B cell (primary cell): ENCODE measurements around the gene IMMP2L. TPM values are rescaled to one million over a fixed set of nuclear protein-coding genes. Genes with fewer than 3 reads are reported as not detected.

Experiments used
- ATAC-seq: fragments of 200-7000 bp; cut with Tn5 transposase; one replicate; pipeline ENCODE4 v1.10.0; 2021; ENCODE audit warnings: low read depth, mild to moderate bottlenecking, moderate number of reproducible peaks, moderate library complexity
- CTCF ChIA-PET: fragments of 350-600 bp; sonication (Branson Sonifier 250); formaldehyde crosslinking; loops from one replicate; lab custom pipeline; 2021; ENCODE audit warnings: antibody characterized with exemption, inconsistent platforms; lab: Charles Lee
- POLR2A ChIA-PET: fragments of 350-600 bp; sonication (Branson Sonifier 250); formaldehyde crosslinking; loops from one replicate; lab custom pipeline; 2021; ENCODE audit warnings: antibody characterized with exemption; lab: Charles Lee
- DNase-seq: peaks from one replicate; pipeline ENCODE4 v3.0.0; 2013
- H2AFZ ChIP-seq: 2 replicates; pipeline ENCODE4 v1.6.1; 2012; ENCODE audit warnings: mild to moderate bottlenecking, low read depth, low read length; ENCODE audit not compliant: insufficient read depth, poor library complexity, severe bottlenecking
- H3K27ac ChIP-seq, 2 donors: 1 replicate in 1 of 2; 2 replicates in 1 of 2; pipeline ENCODE4 v1.5.1; 2012 to 2013; ENCODE audit warnings: low read length in 2 of 2, mild to moderate bottlenecking in 2 of 2, moderate library complexity in 1 of 2
- H3K27me3 ChIP-seq, 4 experiments: fragments of 200-600 bp in 1 of 4; sonication (generic) in 1 of 4; replicated peaks in 1 of 4; 1 replicate in 2 of 4; 2 replicates in 2 of 4; pipeline versions ENCODE4 v1.6.1 to v1.7.0; 2013 to 2016; ENCODE audit warnings: low read length in 3 of 4, mild to moderate bottlenecking in 2 of 4, mixed read lengths in 1 of 4, moderate library complexity in 1 of 4; ENCODE audit not compliant: insufficient read depth in 4 of 4, control insufficient read depth in 3 of 4; ENCODE audit errors: control extremely low read depth in 1 of 4
- H3K36me3 ChIP-seq, 2 experiments: replicated peaks in 1 of 2; 1 replicate in 1 of 2; 2 replicates in 1 of 2; pipeline versions ENCODE4 v1.6.1 to v1.7.1; 2013; ENCODE audit warnings: low read length in 1 of 2; ENCODE audit not compliant: insufficient read depth in 2 of 2, control insufficient read depth in 1 of 2; ENCODE audit errors: control extremely low read depth in 1 of 2, extremely low read depth in 1 of 2
- H3K4me1 ChIP-seq, 2 donors: fragments of 200-600 bp in 1 of 2; sonication (generic) in 1 of 2; 1 replicate in 1 of 2; 2 replicates in 1 of 2; pipeline versions ENCODE4 v1.5.1 to v1.6.1; 2013 to 2017; ENCODE audit warnings: low read length in 2 of 2; ENCODE audit not compliant: control insufficient read depth in 2 of 2, insufficient read depth in 2 of 2
- H3K4me2 ChIP-seq: replicated peaks from 2 replicates; pipeline ENCODE3; 2012; ENCODE audit warnings: mild to moderate bottlenecking, low read depth, low read length; ENCODE audit not compliant: poor library complexity, severe bottlenecking
- H3K4me3 ChIP-seq, 5 experiments: fragments of 200-600 bp in 1 of 5; sonication (generic) in 1 of 5; 1 replicate in 3 of 5; 2 replicates in 2 of 5; pipeline versions ENCODE4 v1.5.1 to v1.7.0; 2011 to 2016; ENCODE audit warnings: low read length in 4 of 5, mild to moderate bottlenecking in 4 of 5, low read depth in 2 of 5, control low read depth in 1 of 5, moderate library complexity in 1 of 5; ENCODE audit not compliant: insufficient read depth in 1 of 5; ENCODE audit errors: control extremely low read depth in 1 of 5, extremely low read depth in 1 of 5
- H3K79me2 ChIP-seq: fragments of 200-600 bp; sonication (generic); one replicate; pipeline ENCODE4 v1.6.0; 2016; ENCODE audit warnings: low read length; ENCODE audit not compliant: control insufficient read depth, insufficient read depth
- H3K9ac ChIP-seq: fragments of 200-600 bp; sonication (generic); 2 replicates; pipeline ENCODE4 v1.6.1; 2017; ENCODE audit warnings: mild to moderate bottlenecking, low read length, moderate library complexity
- H3K9me3 ChIP-seq, 3 donors: one replicate each; pipeline versions ENCODE4 v1.6.1 to v1.7.1; 2013; ENCODE audit warnings: low read length in 2 of 3; ENCODE audit not compliant: control insufficient read depth in 2 of 3, insufficient read depth in 1 of 3; ENCODE audit errors: control extremely low read depth in 1 of 3
- H4K20me1 ChIP-seq: 2 replicates; pipeline ENCODE4 v1.6.0; 2012; ENCODE audit warnings: mild to moderate bottlenecking, low read length; ENCODE audit not compliant: insufficient read depth, control insufficient read depth, poor library complexity, severe bottlenecking
- H3K27ac Mint-ChIP-seq: one replicate; pipeline ENCODE4 v1.8.0; 2021; ENCODE audit warnings: mixed read lengths
- H3K27me3 Mint-ChIP-seq: one replicate; pipeline ENCODE4 v1.8.0; 2021; ENCODE audit warnings: mixed read lengths
- H3K4me1 Mint-ChIP-seq: one replicate; pipeline ENCODE4 v1.8.0; 2021; ENCODE audit warnings: mixed read lengths
- H3K4me3 Mint-ChIP-seq: one replicate; pipeline ENCODE4 v1.8.0; 2021; ENCODE audit warnings: mixed read lengths
- H3K9me3 Mint-ChIP-seq: one replicate; pipeline ENCODE4 v1.8.0; 2022; ENCODE audit warnings: mixed read lengths; ENCODE audit not compliant: insufficient read depth
- EZH2 ChIP-seq: IDR thresholded peaks from 2 replicates; pipeline ENCODE4 v1.6.1; 2012; ENCODE audit warnings: borderline replicate concordance, low read depth, mild to moderate bottlenecking, moderate library complexity, low read length; ENCODE audit not compliant: insufficient read depth, poor library complexity, severe bottlenecking
- WGBS: methylation state at CpG from one replicate; pipeline ENCODE4 v1.1.5; 2013; ENCODE audit warnings: missing lambda C conversion rate; ENCODE audit not compliant: insufficient coverage; 5-methylcytosine and 5-hydroxymethylcytosine counted together
- intact Hi-C: fragments of 100-400 bp; cut with micrococcal nuclease; formaldehyde crosslinking; loops from one replicate; pipeline ENCODE4 v1.10.0; 2022
- polyA plus RNA-seq: library from polyadenylated mRNA; depleted of rRNA; stranded (reverse); fragments of >200 nt; gene quantifications from 2 replicates; pipeline ENCODE4 v1.2.3, GENCODE V29; 2012
- total RNA-seq, 2 donors: library from RNA; stranded (reverse); fragments of 120-200 nt in 1 of 2; gene quantifications; 1 replicate in 1 of 2; 2 replicates in 1 of 2; pipeline versions ENCODE4 v1.2.3 to v1.2.4, GENCODE V29; 2013 to 2022
- TF ChIP-seq, protein P1 (sequence below): fragments of 200-600 bp; IDR thresholded peaks from one replicate; pipeline ENCODE4 v1.8.0; 2022; ENCODE audit warnings: antibody characterized with exemption, mild to moderate bottlenecking

The IMMP2L gene
- total and polyA plus RNA-seq, 2 donors (not counting 1 experiment from before 2014, with no cell fraction given): 3.8 to 34.2 TPM

- Mint-ChIP-seq H3K27me3 (no peaks in the 10 kb centered on the region), H3K4me1 (peaks cover 1% of the 10 kb centered on the region), H3K27ac (no peak overlapping the region), H3K4me3 (no peak overlapping the region), H3K9me3 (no peaks in the 10 kb centered on the region)
- Histone ChIP-seq H2AFZ (no peak overlapping the region), H3K4me2 (no peak overlapping the region), H3K4me1 (no peaks in the 10 kb centered on the region), H3K4me3 (no peak overlapping the region), H3K27ac (no peak overlapping the region), H3K9me3 (no peaks in the 10 kb centered on the region), H3K79me2 (no peaks in the 10 kb centered on the region), H3K9ac (no peak overlapping the region), H3K27me3 (no peaks in the 10 kb centered on the region), H3K36me3 (no peaks in the 10 kb centered on the region), H4K20me1 (no peaks in the 10 kb centered on the region)
- intact Hi-C loops: no loop called here
- WGBS: 83% methylated on average over 1 of the region's 6 CpGs
- TF ChIP-seq, protein P1, sequence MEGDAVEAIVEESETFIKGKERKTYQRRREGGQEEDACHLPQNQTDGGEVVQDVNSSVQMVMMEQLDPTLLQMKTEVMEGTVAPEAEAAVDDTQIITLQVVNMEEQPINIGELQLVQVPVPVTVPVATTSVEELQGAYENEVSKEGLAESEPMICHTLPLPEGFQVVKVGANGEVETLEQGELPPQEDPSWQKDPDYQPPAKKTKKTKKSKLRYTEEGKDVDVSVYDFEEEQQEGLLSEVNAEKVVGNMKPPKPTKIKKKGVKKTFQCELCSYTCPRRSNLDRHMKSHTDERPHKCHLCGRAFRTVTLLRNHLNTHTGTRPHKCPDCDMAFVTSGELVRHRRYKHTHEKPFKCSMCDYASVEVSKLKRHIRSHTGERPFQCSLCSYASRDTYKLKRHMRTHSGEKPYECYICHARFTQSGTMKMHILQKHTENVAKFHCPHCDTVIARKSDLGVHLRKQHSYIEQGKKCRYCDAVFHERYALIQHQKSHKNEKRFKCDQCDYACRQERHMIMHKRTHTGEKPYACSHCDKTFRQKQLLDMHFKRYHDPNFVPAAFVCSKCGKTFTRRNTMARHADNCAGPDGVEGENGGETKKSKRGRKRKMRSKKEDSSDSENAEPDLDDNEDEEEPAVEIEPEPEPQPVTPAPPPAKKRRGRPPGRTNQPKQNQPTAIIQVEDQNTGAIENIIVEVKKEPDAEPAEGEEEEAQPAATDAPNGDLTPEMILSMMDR: no peak
- no peak for TF ChIP-seq EZH2
- CTCF ChIA-PET: no interaction called here
- POLR2A ChIA-PET: no interaction called here
- ATAC-seq (no peak), DNase-seq (no peak)
Measured at GRCh38 chr7:111364413-111364812, 197.9 kb downstream of the IMMP2L start.

DNA sequence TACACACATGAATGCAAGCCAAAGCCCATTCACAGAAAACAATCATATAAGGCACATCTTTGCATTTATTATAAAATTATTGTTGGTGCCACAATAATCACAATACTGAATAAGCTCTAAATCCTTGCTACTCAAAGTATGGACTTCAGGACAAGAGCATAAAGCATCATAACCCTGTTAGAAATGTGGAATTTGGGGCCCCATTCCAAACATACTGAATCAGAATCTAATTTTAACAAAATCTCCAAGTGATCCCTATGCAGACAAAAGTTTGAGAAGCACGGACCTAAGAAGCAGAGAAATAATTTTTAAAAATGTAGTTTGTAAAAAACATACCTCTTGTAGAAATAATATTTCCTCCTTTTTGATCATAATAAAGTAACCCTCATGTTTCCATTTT, 199.2 kb downstream of the IMMP2L start:
- no peaks in the 10 kb centered on the region for H3K27me3 ChIP-seq
- no peaks in the 10 kb centered on the region for H3K4me1 ChIP-seq
- ChIA-PET POLR2A (no interaction called here), CTCF (no interaction called here)
- no peak overlapping the region for H3K9ac ChIP-seq
- TF ChIP-seq, protein P1: no peak
- TF ChIP-seq EZH2: no peak
- no peak overlapping the region for H3K4me3 ChIP-seq
- H3K36me3 ChIP-seq: no peaks in the 10 kb centered on the region
- Mint-ChIP-seq H3K27me3 (no peaks in the 10 kb centered on the region), H3K4me3 (no peak overlapping the region), H3K9me3 (no peaks in the 10 kb centered on the region), H3K4me1 (peaks cover under 1% of the 10 kb centered on the region), H3K27ac (no peak overlapping the region)
- no peaks in the 10 kb centered on the region for H3K79me2 ChIP-seq
- no peaks in the 10 kb centered on the region for H4K20me1 ChIP-seq
- H3K27ac ChIP-seq: no peak overlapping the region
- H2AFZ ChIP-seq: no peak overlapping the region
- ATAC-seq: no peak
- intact Hi-C loops: no loop called here
- no peak for DNase-seq
- no peaks in the 10 kb centered on the region for H3K9me3 ChIP-seq
- WGBS: no CpG with 5 or more reads among the region's 1 CpG
- no peak overlapping the region for H3K4me2 ChIP-seq
